Measurements from ENCODE around the gene MVB12B.

Gene MVB12B

DNA sequence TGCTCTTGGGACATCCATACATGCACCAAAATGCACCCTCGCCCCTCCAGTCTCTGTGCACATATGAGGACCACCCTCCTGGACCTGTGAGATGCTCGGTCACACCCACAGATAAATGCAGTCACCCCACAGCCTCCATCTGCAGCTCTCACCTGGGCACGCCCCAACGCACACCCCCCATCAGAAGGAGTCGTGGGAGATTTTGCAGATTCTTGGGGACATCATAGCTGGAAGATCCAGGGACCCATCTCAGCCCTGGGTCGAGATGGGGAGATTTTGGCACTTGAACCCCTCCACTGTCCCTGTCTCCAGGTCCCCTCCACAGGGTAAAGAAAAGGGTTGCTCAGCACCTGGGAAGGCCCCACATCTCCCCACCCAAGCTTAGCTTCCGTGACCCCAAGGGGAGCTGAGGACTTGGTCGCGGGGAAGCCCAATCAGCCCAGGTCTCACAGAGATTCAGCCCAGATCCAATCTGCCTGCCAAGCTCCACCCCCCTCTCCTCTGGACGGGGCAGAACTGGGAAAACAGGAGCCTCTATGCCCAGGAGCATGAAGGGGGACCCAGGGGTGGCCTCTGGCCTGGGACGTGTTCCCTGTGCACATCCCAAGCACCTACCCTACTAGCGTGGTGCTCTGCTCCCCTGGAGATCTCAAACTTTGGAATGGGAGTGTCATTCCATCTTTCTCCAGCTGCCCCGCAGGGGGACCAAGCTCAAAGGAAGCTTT lies 197.9 kb downstream of the MVB12B start:
- H3K27ac ChIP-seq = no peak overlapping the region
- TF ChIP-seq, protein P1, sequence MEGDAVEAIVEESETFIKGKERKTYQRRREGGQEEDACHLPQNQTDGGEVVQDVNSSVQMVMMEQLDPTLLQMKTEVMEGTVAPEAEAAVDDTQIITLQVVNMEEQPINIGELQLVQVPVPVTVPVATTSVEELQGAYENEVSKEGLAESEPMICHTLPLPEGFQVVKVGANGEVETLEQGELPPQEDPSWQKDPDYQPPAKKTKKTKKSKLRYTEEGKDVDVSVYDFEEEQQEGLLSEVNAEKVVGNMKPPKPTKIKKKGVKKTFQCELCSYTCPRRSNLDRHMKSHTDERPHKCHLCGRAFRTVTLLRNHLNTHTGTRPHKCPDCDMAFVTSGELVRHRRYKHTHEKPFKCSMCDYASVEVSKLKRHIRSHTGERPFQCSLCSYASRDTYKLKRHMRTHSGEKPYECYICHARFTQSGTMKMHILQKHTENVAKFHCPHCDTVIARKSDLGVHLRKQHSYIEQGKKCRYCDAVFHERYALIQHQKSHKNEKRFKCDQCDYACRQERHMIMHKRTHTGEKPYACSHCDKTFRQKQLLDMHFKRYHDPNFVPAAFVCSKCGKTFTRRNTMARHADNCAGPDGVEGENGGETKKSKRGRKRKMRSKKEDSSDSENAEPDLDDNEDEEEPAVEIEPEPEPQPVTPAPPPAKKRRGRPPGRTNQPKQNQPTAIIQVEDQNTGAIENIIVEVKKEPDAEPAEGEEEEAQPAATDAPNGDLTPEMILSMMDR (conservative IDR thresholded peaks at IDR 0.05) = no peak

DNA sequence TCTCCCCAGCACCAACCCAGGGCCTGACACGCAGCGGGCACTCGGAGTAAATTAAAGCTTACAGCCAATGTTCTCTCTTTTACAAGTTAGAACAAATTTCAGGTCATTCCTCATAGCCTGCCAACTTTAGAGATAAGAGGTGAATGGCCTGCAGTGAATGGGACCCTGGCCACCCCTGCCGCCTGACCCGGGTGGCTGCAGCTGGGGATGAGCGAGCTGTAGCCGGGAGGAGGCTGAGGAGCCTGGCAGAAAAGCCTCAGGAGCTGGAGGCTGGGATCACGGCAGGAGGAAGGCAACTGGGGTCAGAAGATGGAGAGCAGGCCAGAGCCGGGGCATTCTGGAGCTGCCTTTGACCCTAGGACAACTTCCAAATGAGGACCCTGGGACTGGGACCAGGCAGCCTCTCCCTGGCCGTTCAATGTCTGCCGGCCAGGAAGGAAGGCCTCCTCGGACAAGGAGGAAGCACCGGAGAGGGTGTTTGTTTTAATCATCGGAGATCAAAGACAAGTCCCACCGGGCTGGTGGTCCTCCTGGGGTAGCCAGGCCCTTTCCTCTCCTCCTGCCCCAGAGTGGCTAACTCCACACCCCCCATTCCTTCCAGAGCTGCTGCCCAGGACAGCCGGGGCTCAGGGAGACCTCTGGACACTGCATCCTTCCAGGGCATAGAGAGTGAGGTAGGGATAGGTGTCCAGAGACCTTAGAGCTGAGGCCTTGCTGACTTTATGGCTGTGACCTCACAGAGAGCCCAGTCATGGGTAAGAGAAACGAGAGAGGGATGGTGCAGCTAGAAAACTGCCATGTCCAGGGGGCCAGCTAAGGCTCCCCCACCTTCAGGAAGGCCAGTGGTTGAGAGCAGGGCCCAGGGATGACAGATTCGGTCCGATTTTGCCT lies 199.8 kb downstream of the MVB12B start:
- no peak overlapping the region for H3K27ac ChIP-seq
- TF ChIP-seq, protein P1 (conservative IDR thresholded peaks at IDR 0.05) = no peak

DNA sequence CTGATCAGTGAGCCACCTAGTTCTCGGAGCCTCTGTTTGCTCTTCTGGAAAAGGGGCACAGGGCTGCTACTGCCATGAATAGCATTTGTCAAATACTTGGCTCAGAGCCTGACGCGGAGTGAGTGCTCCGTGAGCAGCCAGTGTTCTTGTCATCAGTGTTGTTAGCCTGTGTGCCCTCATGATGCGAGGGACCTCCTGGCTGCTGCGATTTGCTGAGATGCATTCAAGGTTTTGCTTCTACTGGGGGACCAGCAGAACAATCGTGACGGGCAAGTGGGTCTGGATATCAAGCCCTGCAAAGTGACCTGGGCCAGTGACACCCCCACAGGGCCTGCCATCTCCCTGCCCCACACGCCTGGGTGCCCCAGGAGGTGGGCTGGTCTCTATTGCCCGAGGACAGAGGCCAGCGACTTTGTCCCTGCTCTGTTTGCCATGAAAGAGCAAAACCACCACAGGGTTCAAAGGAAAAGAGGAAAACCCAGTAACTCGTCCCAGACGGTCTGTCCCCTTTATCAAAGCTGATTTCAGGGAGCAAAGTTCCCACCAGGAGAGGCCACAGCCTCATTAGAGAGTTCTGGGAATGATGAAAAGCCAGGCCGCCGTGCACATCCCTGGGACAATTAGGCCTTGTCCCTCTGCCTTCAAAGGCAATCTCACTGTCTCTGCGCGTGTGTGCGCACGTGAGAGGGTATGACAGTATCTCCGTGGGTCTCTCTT lies 200.6 kb downstream of the MVB12B start:
- H3K27ac ChIP-seq = no peak overlapping the region
- TF ChIP-seq, protein P1 (conservative IDR thresholded peaks at IDR 0.05) = no peak

DNA sequence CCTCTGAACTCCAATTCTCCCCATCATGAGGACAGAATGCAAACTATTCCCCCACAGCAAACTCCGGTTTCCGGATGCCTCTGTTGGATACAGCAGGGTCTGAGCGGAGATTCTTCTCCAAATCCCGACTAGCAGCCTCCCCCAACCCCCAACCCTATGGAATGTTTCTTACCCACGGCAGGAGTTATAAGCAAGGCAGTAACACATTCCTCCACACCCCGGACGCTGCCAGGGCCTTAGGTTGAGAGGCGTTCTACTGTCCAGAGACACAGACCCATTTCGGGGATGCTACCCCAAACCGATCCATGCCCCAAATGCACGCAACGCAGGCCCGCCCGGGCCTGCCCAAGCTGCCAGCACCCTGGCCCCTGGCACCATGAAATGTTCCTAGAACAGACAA lies 201.5 kb downstream of the MVB12B start:
- H3K27ac ChIP-seq = no peak overlapping the region
- TF ChIP-seq, protein P1 (conservative IDR thresholded peaks at IDR 0.05) = no peak

DNA sequence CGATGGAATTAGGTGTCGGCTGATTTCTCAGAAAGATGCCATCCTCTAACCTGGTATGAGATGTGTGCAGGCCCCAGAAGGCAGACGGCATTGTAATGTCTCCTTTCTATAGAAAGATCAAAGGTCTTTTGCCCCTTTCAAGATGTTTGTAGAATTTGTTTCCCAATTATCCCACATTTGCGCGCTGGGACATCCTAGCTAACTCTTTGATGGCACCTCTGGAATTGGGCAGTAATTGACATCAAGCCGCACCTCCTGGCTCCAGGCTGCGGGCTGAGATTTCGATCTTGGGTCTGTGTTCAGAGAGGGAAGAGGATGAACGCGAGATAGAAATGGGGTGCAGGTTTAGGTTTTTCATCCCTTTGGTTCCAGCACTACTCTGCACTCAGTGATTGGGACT lies 202.3 kb downstream of the MVB12B start:
- H3K27ac ChIP-seq = no peak overlapping the region

DNA sequence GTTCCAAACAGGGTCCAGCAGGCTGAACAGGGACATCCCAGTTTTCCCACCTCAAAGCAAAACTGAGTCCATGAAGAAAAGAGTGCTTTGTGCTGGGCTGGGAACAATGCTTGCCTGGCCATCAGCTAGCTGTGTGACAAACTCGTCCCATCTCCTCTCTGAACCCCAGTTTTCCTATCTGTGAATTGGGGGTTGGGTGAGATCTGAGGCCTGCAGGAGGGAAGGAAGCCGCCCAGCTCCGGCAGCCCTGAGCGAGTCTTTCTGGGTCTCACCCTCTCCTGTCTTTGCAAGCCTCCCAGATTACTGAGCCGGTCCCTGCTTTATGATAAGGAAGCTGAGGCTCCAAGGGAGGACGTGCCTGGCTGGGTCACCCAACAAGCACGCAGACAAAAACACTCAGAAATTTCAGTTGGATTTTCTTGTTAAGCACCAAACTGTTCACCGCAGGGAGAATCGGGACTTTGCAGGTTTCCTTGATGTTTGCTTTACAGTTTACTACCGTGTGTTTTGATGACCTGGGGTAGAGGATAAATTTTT lies 204.5 kb downstream of the MVB12B start:
- TF ChIP-seq, protein P1 (conservative IDR thresholded peaks at IDR 0.05) = no peak
- no peak overlapping the region for H3K27ac ChIP-seq

More for the DNA sequence above, 202.3 kb downstream of the MVB12B start:
- TF ChIP-seq, protein P1 (conservative IDR thresholded peaks at IDR 0.05) = no peak

DNA sequence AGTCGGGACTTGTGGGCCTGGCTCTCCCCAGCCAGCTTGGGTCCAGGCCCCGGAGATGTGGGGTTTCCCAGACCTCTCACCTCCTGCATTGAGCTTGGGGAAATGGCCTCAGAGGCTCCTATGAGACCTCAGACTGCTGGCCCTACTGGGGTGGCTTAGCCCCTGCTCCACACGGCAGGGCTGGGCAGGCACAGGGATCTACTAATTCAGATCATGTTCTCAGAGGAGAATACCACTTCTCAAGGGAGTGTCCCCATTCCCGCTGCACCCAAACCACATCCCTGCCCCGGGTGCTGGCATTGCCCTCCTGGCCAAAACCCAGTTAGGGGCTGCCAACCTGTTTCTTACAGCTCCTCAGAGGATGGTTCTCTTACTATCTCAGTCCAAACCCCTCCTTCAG lies 205.0 kb downstream of the MVB12B start:
- TF ChIP-seq, protein P1 (conservative IDR thresholded peaks at IDR 0.05) = no peak
- no peak overlapping the region for H3K27ac ChIP-seq
